Activated naive CD4-positive, alpha-beta T cell treated with anti-CD3 and anti-CD28 coated beads, Interleukin-2, amount 50 U/mL, for 72 hours (primary cell): Measurements from ENCODE around the gene TSPYL1. TPM values are rescaled to one million over a fixed set of nuclear protein-coding genes. Genes with fewer than 3 reads are reported as not detected.
"Not testable (repeated sequence)": the region's sequence is repeated elsewhere in the genome, so short reads cannot be mapped to it uniquely, and the experiment has no call there.

Experiments
- ATAC-seq, 2 donors: fragments of 150-1000 bp; cut with Tn5 transposase; 2 replicates each; pipeline ENCODE4 v1.10.0; 2021; ENCODE audit warnings: mild to moderate bottlenecking in 2 of 2, moderate library complexity in 2 of 2
- DNase-seq, 2 donors: peaks; one replicate each; pipeline ENCODE4 v3.0.0; 2021 to 2022; ENCODE audit warnings: low spot score in 2 of 2
- H3K27ac Mint-ChIP-seq, 2 donors: one replicate each; pipeline ENCODE4 v1.8.0; 2022; ENCODE audit warnings: mild to moderate bottlenecking in 2 of 2, mixed read lengths in 2 of 2
- H3K36me3 Mint-ChIP-seq, 2 donors: one replicate each; pipeline ENCODE4 v1.8.0; 2022; ENCODE audit warnings: mixed read lengths in 2 of 2
- H3K9me3 Mint-ChIP-seq, 2 donors: one replicate each; pipeline ENCODE4 v1.8.0; 2022; ENCODE audit warnings: mixed read lengths in 2 of 2
- total RNA-seq, 2 donors: library from RNA; stranded (reverse); gene quantifications; one replicate each; pipeline ENCODE4 v1.2.3, GENCODE V29; 2022

Gene TSPYL1
- total RNA-seq, 2 donors from 2014 or later, result 35.9 to 59.2 TPM

DNA sequence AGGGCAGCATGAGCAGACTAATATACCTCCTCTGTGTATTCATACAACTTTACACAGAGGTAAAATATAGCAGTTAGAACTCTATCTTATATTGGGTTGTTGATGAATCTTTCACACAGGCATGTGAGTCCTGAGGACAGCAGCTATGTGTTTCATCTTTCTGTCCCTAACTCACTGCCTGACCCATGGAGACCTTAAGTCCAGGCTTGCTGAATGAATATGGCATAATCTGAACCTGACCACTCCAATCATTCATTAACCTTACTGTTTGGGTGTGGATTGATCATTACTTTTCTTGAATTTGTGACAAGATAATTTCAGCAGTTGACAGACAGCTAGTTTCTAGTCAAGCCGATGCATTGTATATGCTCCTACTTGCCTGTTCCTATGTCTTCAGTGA, 27.3 kb upstream of the TSPYL1 start:
- no peak for DNase-seq
- no peak for ATAC-seq
- peaks cover 3 to 15% of the 10 kb centered on the region in 2 donors for H3K36me3 Mint-ChIP-seq

DNA sequence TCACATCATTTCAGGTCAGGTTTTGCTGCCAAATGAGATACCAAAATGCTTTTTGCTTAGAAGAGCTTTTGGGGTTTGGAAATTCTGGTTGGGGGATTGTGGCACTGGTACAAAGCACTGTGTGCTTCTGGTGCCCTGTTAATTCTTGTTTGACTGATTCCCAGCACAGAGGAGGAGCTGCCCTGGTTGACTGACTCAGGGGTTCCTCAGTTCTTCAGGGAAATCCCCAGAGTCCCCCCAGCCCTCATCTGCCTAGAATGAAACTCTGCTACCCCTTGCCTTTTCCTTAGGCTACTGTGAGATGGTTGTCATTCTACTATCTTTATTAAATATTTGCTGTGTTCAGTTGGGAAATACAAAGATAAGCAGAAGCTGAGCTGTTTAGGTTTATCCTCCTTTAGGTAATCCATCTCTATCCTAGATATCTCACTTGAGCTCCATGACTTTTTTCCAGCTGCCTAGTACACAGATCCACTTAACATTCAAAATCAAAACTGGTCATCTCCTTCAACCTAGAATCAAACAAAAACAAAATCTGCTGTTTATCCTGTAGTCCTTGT, 24.9 kb upstream of the TSPYL1 start:
- Mint-ChIP-seq H3K9me3 (peaks cover 4 to 6% of the 10 kb centered on the region in 2 donors), H3K36me3 (peaks cover 7 to 10% of the 10 kb centered on the region in 2 donors), H3K27ac (no peak overlapping the region)
- ATAC-seq (no peak), DNase-seq (no peak)

More for the DNA sequence above, 27.3 kb upstream of the TSPYL1 start:
- Mint-ChIP-seq H3K27ac (no peak overlapping the region), H3K9me3 (no peaks in the 10 kb centered on the region)

DNA sequence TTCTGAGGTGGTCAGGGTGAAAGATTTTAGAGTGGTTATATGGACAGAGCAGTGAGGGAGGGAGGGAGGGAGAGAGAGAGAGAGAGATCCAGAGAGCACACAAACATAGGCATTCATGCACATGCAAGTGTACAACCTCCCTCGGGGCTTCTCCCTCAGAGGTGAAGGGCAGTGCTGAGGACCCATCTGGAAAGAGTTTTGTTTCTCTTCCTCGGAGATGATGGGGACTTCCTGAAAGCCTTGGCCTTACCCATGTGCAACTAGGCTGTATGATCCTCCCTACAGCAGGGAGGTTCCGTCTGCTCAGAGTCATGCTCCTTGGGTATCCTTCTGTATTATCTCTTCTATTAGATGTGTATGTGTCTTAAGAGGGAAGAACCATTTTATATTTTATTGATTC, 21.4 kb upstream of the TSPYL1 start:
- no peak overlapping the region for H3K27ac Mint-ChIP-seq

DNA sequence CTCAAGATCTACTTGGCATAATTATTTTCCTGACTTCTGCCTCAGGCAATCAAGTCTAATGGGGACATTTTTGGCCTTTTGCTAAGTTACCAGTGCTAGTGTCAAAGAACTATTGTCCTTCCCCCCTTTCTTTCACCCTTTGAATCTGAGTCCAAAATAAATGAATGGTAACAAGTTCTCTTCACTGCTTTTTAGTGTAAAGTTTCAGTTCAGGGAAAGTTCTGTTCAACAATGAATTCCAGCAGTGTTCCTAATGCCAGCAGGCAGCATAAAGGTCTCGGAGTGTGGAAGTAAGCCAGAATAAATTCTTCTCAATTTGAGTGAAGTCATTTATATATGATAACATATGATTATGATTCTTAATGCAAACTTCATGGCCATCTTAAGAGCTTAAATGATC, 20.8 kb upstream of the TSPYL1 start:
- Mint-ChIP-seq H3K36me3 (peaks cover 13 to 16% of the 10 kb centered on the region in 2 donors), H3K9me3 (peaks cover 10 to 14% of the 10 kb centered on the region in 2 donors), H3K27ac (no peak overlapping the region)
- DNase-seq, result no peak
- no peak for ATAC-seq

More for the DNA sequence above, 21.4 kb upstream of the TSPYL1 start:
- peaks cover 10 to 14% of the 10 kb centered on the region in 2 donors for H3K9me3 Mint-ChIP-seq
- DNase-seq (no peak), ATAC-seq (no peak)
- H3K36me3 Mint-ChIP-seq, result peaks cover 13 to 16% of the 10 kb centered on the region in 2 donors

- Mint-ChIP-seq H3K36me3 (peaks cover 13 to 16% of the 10 kb centered on the region in 2 donors), H3K9me3 (peaks cover 10 to 14% of the 10 kb centered on the region in 2 donors), H3K27ac (no peak overlapping the region)
- DNase-seq (no peak), ATAC-seq (no peak)
These were observed 19.2 kb upstream of the TSPYL1 start for GRCh38 chr6:116298973-116299372.

- DNase-seq, result no peak
These were observed 18.5 kb upstream of the TSPYL1 start for GRCh38 chr6:116298273-116298672.

GRCh38 chr6:116292553-116292952, 12.8 kb upstream of the TSPYL1 start:
- Mint-ChIP-seq H3K27ac (no peak overlapping the region), H3K36me3 (no peaks in the 10 kb centered on the region)

More at GRCh38 chr6:116298273-116298672, 18.5 kb upstream of the TSPYL1 start:
- Mint-ChIP-seq H3K36me3 (peaks cover 13 to 16% of the 10 kb centered on the region in 2 donors), H3K27ac (no peak overlapping the region), H3K9me3 (peaks cover 10 to 14% of the 10 kb centered on the region in 2 donors)
- ATAC-seq, result no peak

GRCh38 chr6:116291701-116292396, 12.1 kb upstream of the TSPYL1 start:
- ATAC-seq (no peak), DNase-seq (no peak)
- Mint-ChIP-seq H3K27ac (no peak overlapping the region), H3K9me3 (no peaks in the 10 kb centered on the region), H3K36me3 (no peaks in the 10 kb centered on the region)

More at GRCh38 chr6:116292553-116292952, 12.8 kb upstream of the TSPYL1 start:
- peaks cover 0 to 3% of the 10 kb centered on the region in 2 donors for H3K9me3 Mint-ChIP-seq
- ATAC-seq (no peak), DNase-seq (no peak)

DNA sequence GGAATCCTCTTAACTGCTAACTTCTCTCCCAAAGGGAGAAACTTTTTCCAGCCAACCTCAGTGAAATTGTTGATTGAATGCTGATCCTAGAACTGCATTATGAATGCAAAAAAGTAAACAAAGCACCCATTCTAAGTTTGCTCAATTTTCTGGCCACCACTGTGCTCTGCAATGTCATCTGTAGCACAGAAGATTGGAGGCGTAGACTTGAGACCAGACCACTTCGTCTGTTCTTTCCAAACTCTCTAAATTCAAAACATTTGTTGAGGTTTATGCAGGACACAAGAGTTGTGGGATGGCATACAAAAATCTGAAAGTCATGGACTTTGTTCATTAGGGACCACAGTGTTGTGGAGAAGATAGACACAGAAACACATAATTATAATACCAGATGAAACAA, 11.1 kb upstream of the TSPYL1 start:
- no peaks in the 10 kb centered on the region for H3K36me3 Mint-ChIP-seq
- H3K9me3 Mint-ChIP-seq, result no peaks in the 10 kb centered on the region
- DNase-seq (no peak), ATAC-seq (no peak)
- no peak overlapping the region for H3K27ac Mint-ChIP-seq

DNA sequence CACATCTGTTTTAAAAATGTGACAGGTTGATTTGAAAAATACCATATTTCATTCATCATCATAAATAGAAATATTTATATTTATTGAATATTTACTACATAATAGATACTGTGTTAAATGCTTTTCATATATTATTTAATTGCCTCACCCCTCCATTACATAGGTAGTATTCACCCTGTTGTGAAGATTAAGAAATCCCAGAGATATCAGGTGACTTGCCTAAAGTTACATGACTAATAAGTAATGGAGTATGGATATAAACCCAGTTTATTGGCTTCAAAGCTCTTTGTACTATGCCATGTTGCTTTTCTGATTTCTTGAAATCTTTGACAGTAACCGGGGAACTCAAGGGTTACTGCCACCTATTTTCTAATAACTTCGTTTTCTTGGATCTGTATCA, 10.1 kb upstream of the TSPYL1 start:
- no peak overlapping the region for H3K27ac Mint-ChIP-seq
- H3K9me3 Mint-ChIP-seq, result no peaks in the 10 kb centered on the region
- DNase-seq, result no peak
- no peaks in the 10 kb centered on the region for H3K36me3 Mint-ChIP-seq
- ATAC-seq, result no peak

GRCh38 chr6:116287689-116288282, 8.1 kb upstream of the TSPYL1 start:
- ATAC-seq, result peak; percentile 52 to 63
- no peaks in the 10 kb centered on the region for H3K36me3 Mint-ChIP-seq
- no peaks in the 10 kb centered on the region for H3K9me3 Mint-ChIP-seq
- H3K27ac Mint-ChIP-seq, result no peak overlapping the region
- no peak for DNase-seq

DNA sequence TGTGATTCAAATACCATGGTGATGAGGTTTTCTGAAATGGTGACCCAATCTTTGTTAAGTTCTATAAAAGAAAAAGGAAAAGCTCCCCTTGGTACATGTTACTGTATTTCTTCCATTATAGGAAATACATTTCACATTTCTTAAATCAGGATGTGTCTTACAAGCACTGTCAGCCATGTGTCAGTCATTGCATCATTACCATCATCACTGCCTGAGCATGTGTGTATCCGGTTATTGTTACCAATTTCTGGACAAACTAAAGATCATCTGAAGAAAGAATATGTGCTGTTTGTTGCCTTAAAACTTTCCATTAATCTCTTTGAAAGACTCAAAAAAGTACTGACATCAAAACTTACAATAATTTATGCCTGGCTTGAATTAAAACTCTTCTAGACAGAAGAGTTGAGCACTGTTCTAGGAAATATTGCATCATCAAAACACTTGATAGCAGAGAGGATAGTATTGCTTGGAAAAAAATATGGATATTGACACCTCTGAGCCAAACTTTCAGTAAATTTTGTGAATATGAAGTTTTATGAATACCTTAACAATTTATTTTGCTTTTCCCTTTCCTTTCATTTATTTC, 7.1 kb upstream of the TSPYL1 start:
- ATAC-seq, result no peak

DNA sequence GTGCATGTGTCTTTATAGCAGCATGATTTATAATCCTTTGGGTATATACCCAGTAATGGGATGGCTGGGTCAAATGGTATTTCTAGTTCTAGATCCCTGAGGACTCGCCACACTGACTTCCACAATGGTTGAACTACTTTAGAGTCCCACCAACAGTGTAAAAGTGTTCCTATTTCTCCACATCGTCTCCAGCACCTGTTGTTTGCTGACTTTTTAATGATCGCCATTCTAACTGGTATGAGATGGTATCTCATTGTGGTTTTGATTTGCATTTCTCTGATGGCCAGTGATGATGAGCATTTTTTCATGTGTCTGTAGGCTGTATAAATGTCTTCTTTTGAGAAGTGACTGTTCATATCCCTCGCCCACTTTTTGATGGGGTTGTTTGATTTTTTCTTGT, 5.3 kb upstream of the TSPYL1 start:
- not testable (repeated sequence) for H3K9me3 Mint-ChIP-seq, DNase-seq, ATAC-seq, H3K27ac Mint-ChIP-seq, H3K36me3 Mint-ChIP-seq

More for the DNA sequence above, 7.1 kb upstream of the TSPYL1 start:
- no peak overlapping the region for H3K27ac Mint-ChIP-seq
- no peaks in the 10 kb centered on the region for H3K9me3 Mint-ChIP-seq
- no peaks in the 10 kb centered on the region for H3K36me3 Mint-ChIP-seq
- no peak for DNase-seq

DNA sequence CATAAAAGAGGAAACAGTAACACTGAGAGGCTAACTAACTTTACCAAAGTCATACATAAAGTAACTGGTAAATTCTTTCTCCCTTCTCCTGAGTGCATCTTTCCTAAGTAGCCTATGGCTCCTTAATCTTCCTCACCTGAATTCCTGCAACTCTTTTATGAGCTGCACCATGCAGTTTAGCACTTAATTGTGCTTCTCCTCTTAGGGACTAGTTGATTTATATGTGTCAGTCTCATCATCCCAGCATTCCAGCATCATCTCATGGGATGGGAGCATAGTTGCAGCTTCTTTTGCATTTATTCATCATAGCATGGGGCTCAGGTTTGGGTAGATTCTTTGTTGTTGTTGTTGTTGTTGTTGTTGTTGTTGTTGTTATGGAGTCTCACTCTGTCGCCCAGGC, 3.5 kb upstream of the TSPYL1 start:
- Mint-ChIP-seq H3K9me3 (no peaks in the 10 kb centered on the region), H3K27ac (no peak overlapping the region), H3K36me3 (peaks cover 17 to 19% of the 10 kb centered on the region in 2 donors)
- DNase-seq (no peak), ATAC-seq (no peak)

GRCh38 chr6:116282698-116283097, 3.0 kb upstream of the TSPYL1 start:
- no peak overlapping the region for H3K27ac Mint-ChIP-seq
- DNase-seq (no peak), ATAC-seq (no peak)
- H3K9me3 Mint-ChIP-seq, result no peaks in the 10 kb centered on the region
- peaks cover 21 to 24% of the 10 kb centered on the region in 2 donors for H3K36me3 Mint-ChIP-seq

DNA sequence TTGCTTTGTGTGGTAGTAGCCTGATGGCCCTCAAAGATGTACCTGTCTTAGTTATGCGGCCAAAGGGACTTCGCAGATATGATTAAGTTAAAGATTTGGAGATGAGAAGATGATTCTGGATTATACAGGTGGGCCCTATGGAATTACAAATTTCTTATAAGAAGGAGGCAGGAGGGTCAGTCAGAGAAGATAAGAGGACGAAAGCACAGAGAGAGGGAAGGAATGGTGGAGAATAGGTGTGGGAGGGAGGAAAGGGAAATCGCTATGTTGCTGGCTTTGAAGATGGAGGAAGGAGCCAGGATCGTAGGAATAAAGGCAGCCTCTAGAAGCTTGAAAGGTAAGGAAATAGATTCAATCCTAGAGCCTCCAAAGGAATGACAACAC, 1.2 kb upstream of the TSPYL1 start:
- Mint-ChIP-seq H3K36me3 (peaks cover 31 to 37% of the 10 kb centered on the region in 2 donors), H3K9me3 (no peaks in the 10 kb centered on the region), H3K27ac (peak overlapping the region; percentile 99 to 100)
- DNase-seq, result no peak
- no peak for ATAC-seq
